NCI-H510A treated with DMSO at 0.1 percent for 48 hours (cell line): ENCODE measurements around the gene ELL.

Experiments
- DNase-seq: peaks from one replicate; lab custom pipeline; 2025; lab: John Stamatoyannopoulos, UW

ELL gene

GRCh38 chr19:18433735-18434398 is 88.0 kb downstream of the ELL start:
- DNase-seq = peak; percentile 30

GRCh38 chr19:18433015-18433691 is 88.7 kb downstream of the ELL start:
- DNase-seq = peak; percentile 17

- DNase-seq = no peak
Observed at GRCh38 chr19:18432275-18433014, 89.4 kb downstream of the ELL start.

- no peak for DNase-seq
Observed at GRCh38 chr19:18431351-18432197, 90.3 kb downstream of the ELL start.

- DNase-seq = no peak
Observed at GRCh38 chr19:18430417-18431144, 91.3 kb downstream of the ELL start.

- no peak for DNase-seq
Observed at GRCh38 chr19:18429717-18430416, 92.0 kb downstream of the ELL start.

- peak; percentile 88 for DNase-seq
Observed at GRCh38 chr19:18428787-18429674, 92.8 kb downstream of the ELL start.

GRCh38 chr19:18428173-18428786 is 93.6 kb downstream of the ELL start:
- no peak for DNase-seq

GRCh38 chr19:18427743-18428113 is 94.1 kb downstream of the ELL start:
- DNase-seq = no peak

GRCh38 chr19:18427080-18427742 is 94.7 kb downstream of the ELL start:
- no peak for DNase-seq

GRCh38 chr19:18426416-18426767 is 95.5 kb downstream of the ELL start:
- DNase-seq = no peak

GRCh38 chr19:18425515-18426415 is 96.1 kb downstream of the ELL start:
- DNase-seq = no peak

GRCh38 chr19:18424890-18425514 is 96.9 kb downstream of the ELL start:
- no peak for DNase-seq

- no peak for DNase-seq
Observed at GRCh38 chr19:18424122-18424889, 97.6 kb downstream of the ELL start.

- DNase-seq = no peak
Observed at GRCh38 chr19:18423258-18424020, 98.4 kb downstream of the ELL start.
